Right forelimb (tissue), 1 donor: Measurements from ENCODE around the gene KIF26B.

ENCODE experiments used
- DNase-seq: peaks from one replicate; pipeline ENCODE4 v3.0.0-alpha.2; 2018

KIF26B gene

DNA sequence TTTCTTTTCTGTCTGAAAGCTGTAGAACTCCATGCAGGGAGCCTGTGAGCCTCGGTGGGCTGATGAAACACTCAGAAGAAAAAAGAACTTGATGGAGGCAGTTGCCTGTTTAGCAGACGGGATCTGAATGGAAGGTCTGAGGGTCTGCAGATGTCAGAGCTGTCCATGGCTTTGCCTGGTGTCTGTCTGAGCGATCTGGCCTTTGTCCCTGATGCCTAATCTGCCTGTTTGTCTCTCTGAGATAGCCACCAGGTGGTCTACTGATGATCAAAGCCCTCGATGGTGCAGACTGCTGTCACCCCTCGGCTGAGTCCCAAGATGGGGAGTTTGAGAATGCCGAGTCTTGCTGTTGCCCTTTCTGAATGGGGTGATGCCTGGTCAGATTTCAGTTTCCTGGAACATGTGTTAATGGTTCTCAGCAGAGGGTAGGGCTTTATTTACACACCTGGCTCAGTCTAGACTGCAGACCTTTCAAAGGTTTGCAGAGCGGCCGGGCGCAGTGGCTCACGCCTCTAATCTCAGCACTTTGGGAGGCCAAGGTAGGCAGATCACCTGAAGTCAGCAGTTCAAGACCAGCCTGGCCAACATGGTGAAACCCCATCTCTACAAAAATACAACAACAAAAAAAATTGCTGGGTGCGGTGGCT lies 90.4 kb downstream of the KIF26B start:
- DNase-seq: no peak

DNA sequence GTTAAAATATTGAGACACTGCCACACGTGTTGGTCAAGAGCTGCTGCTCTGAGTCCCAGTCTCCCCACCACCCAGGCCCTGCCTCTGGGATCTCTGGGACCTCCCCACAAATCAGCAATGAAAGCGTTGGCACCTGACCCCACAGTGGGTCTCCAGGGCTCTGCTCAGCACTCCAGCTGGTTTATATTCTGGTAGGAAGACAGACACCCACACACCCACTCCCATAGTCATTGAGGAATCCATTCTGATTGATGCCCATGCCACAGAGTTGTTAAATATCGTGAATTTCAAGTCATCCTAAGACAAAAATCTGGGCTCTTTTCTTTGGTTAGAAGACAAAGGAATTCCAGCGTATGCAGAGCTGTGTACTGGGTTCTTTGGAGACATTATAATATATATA lies 91.6 kb downstream of the KIF26B start:
- DNase-seq: no peak

DNA sequence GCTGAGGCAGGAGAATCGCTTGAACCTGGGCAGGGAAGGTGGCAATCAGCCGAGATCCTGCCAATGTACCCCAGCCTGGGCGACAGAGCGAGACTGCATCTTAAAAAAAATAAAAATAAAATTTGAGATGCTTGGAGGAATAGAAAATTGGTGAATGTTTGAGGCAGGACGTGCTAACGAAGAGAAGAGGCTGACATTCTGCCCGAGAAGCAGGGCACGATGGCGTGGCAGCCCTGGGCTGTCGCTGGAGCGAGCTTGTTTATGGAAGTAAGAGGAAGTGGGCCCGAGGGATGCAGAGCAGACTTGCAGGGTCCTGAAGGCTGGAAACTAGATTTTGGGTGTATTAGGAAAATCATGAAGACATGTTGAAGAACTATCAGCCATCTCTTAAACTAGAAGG lies 92.6 kb downstream of the KIF26B start:
- no peak for DNase-seq

DNA sequence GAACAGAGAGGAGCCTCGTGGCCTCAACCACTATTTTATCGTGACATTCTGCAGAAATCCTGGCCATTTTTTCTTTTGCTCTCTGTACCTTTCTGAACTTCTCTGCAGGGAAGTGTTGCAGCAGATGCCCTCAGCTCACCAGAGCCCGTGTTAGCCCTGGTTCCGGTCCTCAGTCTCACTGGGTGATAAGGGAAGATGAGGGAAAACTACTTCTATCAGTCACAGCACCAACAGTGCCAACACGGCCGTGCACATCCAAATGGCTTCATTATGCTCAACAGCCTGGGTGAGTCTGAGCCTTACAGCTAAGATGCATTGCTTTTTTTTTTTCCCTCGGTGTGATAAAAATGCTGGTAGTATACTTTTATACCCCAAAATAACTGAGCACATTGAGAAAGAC lies 93.0 kb downstream of the KIF26B start:
- DNase-seq: no peak

DNA sequence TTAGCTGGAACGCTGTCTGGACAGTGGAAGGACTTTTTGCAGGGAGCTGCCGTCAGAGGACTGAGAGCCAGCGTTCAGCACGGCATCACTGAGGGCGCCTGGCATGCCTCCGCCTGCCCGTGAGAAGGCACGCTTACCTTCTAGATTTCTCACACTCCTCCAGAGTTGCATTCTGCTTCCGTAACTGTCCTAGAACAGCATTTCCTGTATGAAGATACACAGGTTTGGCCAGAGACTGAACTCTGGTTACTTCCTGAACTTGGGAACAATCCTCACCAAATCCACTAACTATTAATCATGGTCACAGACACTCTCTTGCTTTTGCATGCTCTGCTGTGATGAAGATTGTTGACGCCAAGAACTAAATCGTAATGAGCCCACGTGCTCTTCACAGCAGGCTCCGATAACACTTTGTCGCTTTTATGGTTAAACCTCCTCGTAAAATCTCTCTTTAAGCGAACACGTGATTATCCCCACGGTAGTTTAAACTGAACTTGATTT lies 93.5 kb downstream of the KIF26B start:
- DNase-seq: no peak

DNA sequence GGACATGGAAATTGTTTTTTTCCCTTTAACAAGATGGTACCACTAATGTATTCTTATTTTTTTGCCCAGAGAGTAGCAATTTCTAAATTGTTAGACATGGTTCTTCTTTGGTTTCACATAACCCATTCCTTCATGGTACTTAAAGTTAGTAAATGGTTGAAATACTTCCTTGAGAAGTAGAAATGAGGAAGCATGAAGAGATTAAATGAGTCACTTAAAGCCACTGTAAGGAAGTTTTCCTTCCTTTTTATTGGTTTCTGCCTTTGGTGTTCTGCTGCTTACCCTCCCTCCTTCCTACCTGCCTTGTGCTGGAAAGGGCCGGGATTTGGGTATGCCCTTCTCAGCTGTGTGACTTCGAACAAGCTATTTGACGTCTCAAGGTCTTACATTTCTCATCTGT lies 101.0 kb downstream of the KIF26B start:
- DNase-seq: no peak

DNA sequence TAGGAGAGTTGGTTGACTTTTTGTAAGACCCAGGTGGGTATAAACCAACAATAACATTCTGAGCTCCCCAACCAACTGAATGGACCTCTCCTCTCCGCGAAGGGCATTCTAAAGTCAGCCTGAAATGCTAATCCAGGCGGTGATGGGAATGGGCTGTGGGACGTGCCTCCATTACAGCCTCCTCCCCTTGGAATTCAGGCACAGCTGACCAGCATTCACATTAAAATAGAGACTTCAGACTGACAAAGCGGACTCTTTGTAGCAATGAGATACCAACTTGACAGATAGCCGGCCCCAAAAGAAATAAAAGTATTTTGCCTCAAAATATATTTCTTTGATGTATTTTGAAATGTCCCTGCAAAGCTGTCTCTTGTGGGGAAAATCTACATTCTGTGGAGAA lies 101.7 kb downstream of the KIF26B start:
- no peak for DNase-seq

DNA sequence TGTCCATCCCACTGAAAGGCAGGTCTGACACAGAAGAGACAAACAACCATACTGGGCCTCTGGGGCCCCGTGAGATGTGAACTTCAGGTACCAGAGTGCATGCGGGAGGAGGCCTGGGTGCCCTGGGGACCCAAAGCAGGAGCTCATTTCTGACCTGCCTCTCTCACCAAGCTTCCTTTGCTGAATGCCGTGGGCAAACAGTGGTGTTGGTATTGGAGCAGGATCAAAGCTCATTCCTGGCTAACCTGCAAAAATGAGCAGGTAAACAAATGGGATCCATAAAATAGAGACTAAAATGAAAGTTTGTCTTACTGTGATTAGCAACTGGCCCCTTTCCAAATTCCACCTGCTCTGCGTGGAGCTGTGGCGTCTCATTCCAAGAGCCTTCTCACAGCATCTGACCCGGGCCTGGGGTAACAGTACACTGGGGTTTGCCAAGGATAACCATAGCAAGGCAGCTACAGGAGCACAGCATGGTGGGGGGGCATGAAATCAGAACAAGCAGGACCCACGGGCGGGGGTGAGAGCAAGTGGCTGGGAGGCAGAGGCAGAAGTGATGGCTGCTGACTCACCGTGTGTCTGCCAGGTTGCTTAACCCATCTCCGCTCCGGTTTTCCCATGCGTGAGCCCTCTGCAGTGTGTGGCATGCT lies 103.6 kb downstream of the KIF26B start:
- no peak for DNase-seq

DNA sequence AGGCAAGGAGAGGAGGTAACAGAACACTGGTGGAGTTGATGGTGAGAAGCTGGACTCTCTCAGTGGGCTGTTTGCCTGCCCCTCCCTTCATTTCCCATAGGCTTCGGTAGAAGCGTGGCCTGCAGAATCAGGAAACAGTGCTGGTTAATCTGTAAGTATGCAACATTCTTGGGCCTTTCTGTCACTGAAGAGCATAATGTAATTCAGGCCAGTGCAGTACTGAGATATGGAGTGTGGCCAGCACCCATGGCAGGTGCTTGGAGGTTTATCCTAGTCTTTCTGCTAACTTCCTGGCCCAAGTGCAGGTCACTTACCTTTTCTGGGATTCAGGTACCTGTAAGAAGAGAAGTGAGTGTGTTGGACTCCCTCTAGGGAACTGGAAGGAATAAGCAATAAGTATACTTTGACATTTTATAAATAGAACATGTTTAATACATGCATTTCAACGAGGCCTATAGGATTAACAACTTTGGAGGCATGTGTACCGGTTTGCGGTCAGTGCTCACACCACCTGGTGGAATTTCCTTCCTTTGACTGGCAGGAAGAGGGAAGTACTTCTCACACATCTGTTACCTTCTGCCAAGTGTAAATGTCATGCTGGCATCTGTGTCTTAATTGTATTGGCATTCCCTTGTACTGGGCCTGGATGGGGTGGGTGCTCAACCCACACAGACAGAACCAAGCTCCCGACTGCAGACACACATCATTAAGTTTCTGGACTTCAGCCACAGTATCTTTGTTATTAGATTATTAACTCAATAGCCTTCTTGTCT lies 105.5 kb downstream of the KIF26B start:
- no peak for DNase-seq

DNA sequence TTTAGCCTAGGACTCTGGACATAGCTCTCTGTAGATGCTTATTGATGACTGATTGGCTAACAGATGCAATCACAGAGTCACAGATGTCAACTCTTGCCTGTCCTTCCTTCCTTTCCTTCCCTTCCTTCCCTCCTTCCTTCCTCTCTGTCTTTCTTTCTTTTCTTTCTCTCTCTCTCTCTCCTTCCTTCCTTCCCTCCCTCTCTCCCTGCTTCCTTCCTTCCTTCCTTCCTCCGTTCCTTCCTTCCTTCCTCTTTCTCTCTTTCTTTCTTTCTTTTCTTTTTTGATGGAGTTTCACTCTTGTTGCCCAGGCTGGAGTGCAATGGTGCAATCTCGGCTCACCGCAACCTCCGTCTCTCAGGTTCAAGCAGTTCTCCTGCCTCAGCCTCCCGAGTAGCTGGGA lies 106.1 kb downstream of the KIF26B start:
- DNase-seq: no peak

DNA sequence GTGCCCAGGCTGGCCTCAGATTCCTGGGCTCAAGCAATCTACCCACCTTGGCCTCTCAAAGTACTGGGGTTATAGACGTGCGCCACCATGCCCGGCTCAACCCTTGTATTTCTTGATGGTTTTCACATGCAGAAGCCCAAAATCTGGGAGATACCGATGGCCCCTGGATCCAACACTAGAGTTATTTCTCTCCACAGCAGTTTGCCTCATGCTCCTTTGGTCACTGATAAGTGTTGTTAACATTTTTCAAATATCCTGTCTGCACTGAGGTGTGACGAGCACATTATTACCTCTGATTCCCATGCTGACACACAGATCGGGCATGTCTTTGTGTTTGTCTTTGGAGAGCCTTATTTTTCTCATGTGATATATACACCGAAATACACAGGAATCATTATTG lies 107.0 kb downstream of the KIF26B start:
- DNase-seq: no peak

DNA sequence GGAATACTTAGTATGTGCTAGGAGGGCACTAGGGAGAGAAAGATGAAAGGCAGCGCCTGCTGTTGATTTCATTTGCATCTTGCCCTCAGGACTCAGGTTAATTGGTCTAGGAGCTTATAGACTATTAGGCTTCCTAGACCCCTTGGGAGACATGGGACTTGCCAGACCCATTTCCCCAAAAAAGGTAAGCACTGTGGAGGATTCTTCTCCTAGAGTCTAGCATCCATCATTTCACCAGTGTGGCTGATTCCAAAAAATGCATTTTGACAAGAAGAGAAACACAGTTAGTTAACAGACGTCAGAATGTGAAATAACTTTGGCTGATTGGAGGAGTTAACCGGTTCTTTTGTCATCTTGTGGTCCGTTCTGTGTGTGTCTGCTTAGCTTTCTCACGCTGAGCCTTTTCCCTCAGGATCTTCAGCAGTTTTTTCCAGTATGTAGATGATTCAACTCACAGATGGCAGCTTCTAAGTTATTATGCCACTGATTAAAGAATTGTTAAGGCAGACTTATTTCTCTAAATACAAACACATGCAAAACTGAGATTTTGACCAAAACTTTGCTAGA lies 108.8 kb downstream of the KIF26B start:
- DNase-seq: no peak

DNA sequence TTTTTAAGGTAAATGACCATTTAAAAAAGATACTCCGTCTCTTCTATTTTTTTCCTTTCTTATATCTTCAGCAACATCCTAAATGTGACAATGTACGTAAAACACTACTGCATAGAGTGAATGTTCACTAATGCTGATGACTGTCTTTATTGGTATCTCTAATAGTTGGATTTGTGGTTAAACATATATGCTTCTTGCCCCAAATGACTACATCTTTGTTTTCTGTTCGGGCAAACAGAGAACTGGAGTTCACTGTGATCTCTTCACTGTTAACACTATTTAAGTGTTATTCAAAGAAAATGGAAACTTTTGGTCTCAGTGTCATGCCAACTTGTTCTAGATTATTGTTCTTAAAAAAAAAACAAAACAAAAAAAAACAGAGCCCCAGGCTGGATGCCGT lies 109.4 kb downstream of the KIF26B start:
- no peak for DNase-seq

DNA sequence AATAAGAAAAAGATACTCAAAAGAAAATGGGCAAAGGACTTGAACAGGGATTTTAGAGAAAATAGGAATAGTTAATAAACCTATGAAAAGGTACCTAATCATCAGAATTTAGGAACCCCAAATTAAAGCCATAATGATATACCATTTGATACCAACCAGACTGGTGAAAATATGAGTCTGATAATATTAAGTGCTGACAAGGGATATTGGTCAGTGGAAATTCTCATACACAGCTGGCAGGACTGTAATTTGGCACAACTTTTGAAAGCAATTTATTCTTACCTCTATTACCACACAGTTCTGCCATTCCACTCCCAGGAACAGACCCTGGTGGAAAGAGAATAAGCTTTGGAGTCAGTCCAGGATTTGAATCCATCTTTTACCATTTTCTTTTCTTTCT lies 111.3 kb downstream of the KIF26B start:
- DNase-seq: no peak

DNA sequence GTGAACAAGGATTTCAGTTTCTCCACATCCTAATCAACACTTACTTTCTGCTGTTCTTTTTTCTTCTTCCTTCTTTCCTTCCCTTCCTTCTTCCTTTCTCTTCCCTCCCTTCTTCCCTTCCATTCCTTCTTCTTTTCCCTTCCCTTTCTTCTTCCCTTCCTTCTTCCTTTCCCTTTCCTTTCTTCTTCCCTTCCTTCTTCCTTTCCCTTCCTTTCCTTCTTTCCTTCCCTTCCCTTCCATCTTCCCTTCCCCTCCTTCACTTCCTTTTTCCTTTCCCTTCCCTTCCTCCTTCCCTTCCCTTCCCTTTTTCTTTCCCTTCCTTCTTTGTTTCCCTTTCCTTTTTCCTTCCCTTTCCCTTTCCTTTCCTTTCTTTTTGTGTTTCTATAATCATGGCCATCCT lies 115.3 kb downstream of the KIF26B start:
- DNase-seq: no peak

DNA sequence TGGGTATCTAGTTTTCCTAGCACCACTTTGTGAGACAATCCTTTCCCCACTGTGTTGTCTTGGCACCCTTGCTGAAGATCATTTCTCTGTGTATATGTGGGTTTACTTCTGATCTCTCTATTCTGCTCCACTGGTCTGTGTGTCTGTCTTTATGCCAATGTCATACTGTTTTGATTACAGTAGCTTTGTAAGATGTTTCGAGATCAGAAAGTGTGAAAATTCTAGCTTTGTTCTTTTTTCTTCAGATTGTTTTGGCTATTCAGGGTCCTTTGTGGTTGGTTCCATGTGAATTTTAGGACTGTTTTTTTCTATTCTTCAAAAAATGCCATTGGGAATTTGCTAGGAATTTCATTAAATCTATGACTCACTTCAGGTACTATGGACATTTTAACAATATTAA lies 116.2 kb downstream of the KIF26B start:
- DNase-seq: no peak

DNA sequence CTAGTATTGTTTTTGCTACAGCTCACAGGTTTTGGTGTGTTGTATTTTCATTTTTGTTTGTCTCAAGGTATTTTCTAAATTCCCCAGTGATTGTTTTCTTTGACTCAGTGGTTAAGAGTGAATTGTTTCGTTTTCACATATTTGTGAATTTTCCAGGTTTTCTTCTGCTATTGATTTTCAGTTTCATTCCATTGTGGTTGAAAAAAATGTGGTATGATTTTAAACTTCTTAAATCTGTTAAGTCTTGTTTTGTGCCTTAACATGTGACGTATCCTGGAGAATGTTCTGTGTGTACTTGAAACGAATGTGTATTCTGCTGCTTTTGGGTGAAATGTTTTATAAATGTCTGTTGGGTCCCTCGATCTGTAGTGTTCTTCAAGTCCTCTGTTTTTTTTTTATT lies 117.9 kb downstream of the KIF26B start:
- DNase-seq: no peak

DNA sequence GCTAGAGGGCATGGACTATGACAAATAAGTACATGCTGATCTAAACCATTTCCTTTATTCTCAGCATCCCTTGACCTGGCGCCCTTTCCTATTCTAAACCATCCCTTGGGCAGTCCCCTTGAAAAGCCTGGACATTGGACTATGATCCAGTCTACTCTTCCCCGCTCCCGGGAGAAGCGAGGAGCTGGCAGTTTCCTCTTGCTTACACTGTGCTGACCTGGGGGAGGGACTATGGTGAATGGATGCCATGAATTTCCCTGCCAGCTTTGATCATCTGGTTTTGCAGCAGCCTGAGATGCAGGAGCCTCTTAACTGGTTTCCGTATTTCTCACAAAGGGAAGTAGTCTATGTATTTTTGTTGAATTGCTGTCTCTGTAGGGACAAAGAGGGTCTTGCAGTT lies 121.7 kb downstream of the KIF26B start:
- DNase-seq: no peak

DNA sequence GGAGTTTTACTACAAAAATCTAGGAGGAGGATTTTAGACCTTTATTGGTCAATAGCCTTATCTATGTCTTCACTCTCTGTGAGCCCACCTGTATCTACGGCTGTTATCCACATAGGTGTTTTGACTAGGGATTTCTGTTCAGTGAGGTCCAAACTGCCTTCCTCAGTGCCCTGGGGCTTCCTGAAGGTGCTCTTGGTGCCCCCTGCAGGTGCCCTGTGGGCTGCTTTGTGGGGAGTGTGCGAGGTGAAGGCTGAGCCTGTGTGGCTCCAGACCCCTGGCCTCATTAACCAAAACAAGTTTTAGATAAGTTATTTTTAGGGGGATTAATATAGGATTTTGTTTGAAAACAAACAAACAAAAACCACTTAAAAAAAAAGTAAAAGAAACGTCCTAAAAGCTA lies 122.5 kb downstream of the KIF26B start:
- no peak for DNase-seq

DNA sequence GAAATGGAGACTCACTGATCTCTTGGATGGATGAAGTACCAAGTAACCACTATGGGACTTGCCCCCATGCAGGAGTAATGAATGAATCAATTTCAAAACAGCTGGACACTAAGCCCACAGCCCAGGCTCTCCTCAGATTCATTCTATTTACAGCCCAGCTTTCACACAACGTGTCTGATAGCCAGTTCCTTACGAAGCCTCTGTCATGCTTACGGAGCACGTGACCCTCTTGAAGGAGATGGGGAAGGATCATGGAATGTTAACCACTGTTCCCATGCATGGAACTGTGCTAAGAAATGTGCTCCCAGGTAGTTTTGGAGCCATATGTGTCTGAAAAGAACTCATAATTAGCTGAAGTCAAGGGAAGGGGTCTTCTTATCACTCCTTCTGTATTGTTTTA lies 124.1 kb downstream of the KIF26B start:
- DNase-seq: no peak

DNA sequence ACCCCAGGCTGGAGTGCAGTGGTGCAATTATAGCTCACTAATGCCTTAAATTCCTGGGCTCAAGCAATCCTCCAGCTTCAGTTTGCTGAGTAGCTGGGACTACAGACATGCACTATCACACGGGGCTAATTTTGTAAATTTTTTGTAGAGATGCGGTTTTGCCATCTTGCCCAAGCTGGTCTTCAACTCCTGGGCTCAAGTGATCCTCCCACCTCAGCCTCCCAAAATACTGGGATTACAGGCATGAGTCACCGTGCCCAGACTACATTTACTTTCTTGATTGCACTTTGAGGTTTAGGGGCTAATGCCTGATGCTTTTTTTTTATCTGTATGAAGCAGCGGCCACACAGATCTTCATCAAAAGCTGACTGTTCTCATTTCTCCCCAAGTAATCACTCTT lies 124.6 kb downstream of the KIF26B start:
- DNase-seq: no peak

DNA sequence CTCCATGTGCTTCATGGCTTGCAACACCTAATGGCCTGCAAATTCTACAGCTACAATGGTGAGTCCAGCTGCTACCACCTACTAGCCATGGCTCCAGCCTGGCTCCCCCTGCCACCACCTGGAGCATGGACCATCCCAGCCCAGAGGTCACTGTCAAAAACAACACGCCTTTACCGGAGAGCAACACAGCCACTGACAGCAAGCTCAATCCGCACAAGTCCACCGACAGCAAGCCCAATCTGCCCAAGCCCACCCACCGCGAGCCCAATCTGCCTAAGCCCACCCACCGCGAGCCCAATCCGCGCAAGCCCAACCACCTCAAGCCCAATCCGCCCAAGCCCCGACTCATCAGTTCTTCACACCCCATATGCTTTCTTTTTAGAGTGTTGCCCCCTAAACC lies 128.2 kb downstream of the KIF26B start:
- DNase-seq: no peak

DNA sequence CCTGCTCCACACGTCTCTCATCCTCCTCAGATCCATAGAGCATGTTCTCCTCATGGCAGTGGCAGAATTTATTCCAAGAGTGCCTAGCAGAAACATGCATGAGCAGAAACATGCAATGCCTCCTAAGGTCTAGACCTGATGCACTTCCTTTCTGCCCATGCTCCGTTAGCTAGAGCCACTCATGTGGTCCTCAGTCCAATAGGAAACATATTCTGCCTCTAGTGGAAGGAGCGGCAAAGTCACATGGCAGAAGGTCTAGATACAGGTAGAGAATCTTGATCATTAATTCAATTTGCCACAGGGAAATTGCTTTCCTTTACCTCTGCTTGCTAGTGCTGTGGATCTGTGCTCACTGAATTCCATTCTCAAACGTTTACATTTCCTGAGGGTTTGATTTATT lies 130.4 kb downstream of the KIF26B start:
- DNase-seq: no peak

DNA sequence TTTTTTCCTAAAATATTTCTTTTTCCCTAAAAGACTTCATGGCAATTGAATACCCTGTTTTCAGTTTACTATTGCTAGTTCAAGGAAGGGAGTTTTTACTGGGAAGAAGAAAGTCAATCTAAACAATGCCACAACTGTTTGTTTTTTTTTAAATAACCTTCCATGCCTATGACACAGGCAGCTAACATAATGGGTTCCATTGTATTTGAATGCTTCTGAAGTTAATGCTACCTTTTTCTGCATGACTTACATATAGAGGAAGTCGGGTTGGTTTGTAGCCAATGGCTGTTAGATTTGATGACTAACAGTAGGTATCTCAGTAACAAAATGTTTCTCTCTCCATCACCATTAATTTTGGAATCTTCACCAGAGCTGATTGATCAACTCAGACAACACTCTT lies 134.0 kb downstream of the KIF26B start:
- no peak for DNase-seq
